Esophagus squamous epithelium (tissue), 4 donors: ENCODE measurements around the gene LSM10.

Experiments
- CTCF ChIP-seq, 6 experiments: fragments of 450-650 bp in 4 of 6; fragments of 200-600 bp in 2 of 6; sonication (generic) in 2 of 6; IDR thresholded peaks; one replicate each; pipeline ENCODE4 v1.5.1; 2016 to 2019; ENCODE audit warnings: antibody characterized with exemption in 6 of 6, mild to moderate bottlenecking in 4 of 6, moderate library complexity in 4 of 6
- POLR2A ChIP-seq, 4 donors: fragments of 450-650 bp; IDR thresholded peaks; one replicate each; pipeline ENCODE4 v1.6.1; 2017; ENCODE audit warnings: antibody characterized with exemption in 4 of 4, mild to moderate bottlenecking in 4 of 4, moderate library complexity in 3 of 4

- TF ChIP-seq CTCF (IDR thresholded peaks at IDR 0.05): no peak
- no peak for TF ChIP-seq POLR2A (IDR thresholded peaks at IDR 0.05)
Observed at GRCh38 chr1:36382669-36383068, 15.0 kb downstream of the LSM10 start.
